Tibial artery (tissue), 4 donors: Measurements from ENCODE around the gene CDK4.
A peak's percentile ranks its signal among the peaks of the same experiment; 100 is the strongest.

Experiments
- DNase-seq, 2 donors: peaks; one replicate each; pipeline ENCODE4 v3.0.0-alpha.2; 2019
- H3K27ac ChIP-seq, 2 donors: fragments of 200-600 bp; sonication (generic) in 1 of 2; 1 replicate in 1 of 2; 2 replicates in 1 of 2; pipeline ENCODE4 v1.5.1; 2018 to 2019; ENCODE audit warnings: mild to moderate bottlenecking in 1 of 2
- H3K27me3 ChIP-seq, 2 donors: fragments of 200-600 bp; sonication (generic) in 1 of 2; one replicate each; pipeline versions ENCODE4 v1.5.1 to v1.6.0; 2016 to 2019
- H3K36me3 ChIP-seq, 3 donors: fragments of 200-600 bp; sonication (generic) in 2 of 3; one replicate each; pipeline ENCODE4 v1.5.1; 2016 to 2019; ENCODE audit warnings: mild to moderate bottlenecking in 2 of 3
- H3K4me1 ChIP-seq, 4 donors: fragments of 200-600 bp; sonication (generic) in 2 of 4; 1 replicate in 3 of 4; 2 replicates in 1 of 4; pipeline ENCODE4 v1.5.1; 2016 to 2019
- H3K4me3 ChIP-seq, 2 donors: fragments of 200-600 bp; sonication (generic) in 1 of 2; 1 replicate in 1 of 2; 2 replicates in 1 of 2; pipeline ENCODE4 v1.5.1; 2018 to 2019; ENCODE audit warnings: mild to moderate bottlenecking in 2 of 2
- H3K9me3 ChIP-seq, 3 donors: fragments of 200-600 bp; sonication (generic) in 1 of 3; one replicate each; pipeline ENCODE4 v1.5.1; 2016 to 2019
- CTCF ChIP-seq, 2 experiments: fragments of 200-600 bp in 1 of 2; fragments of 450-650 bp in 1 of 2; IDR thresholded peaks; one replicate each; pipeline ENCODE4 v1.5.1; 2017 to 2019; ENCODE audit warnings: antibody characterized with exemption in 2 of 2, mild to moderate bottlenecking in 1 of 2, moderate library complexity in 1 of 2
- intact Hi-C: fragments of 100-400 bp; cut with DNase I; formaldehyde crosslinking; loops from one replicate; pipeline ENCODE4 v1.15.0; 2023; ENCODE audit warnings: low total_unique reads

The CDK4 gene

DNA sequence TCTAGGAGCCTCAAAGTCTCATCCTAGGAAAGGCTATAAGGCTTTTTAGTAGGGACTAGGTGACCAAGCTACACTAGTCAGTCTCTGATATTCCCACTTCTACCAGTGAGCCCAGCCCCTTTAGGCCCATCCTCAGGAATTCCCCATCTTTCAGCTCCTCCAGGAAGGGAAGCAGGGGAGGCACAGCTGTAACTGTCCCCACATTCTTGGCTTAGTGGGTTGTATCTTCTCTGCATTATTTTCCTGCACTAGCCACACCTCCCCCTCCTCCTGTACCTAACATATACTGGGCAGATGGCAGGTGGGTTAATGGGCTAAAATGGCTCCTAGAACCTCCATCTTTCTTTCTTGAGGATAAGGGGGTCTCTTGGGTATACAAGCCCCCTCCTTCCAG is 15.2 kb upstream of the CDK4 start:
- peaks cover 0 to 44% (median 39%) of the 10 kb centered on the region in 4 donors for H3K4me1 ChIP-seq
- H3K4me3 ChIP-seq = peak overlapping the region in 1 of 2 donors; percentile 50
- intact Hi-C loops = no loop called here
- no peaks in the 10 kb centered on the region for H3K9me3 ChIP-seq
- DNase-seq = no peak
- TF ChIP-seq CTCF (IDR thresholded peaks at IDR 0.05) = no peak
- H3K36me3 ChIP-seq = peaks cover 0 to 17% (median 12%) of the 10 kb centered on the region in 3 donors
- H3K27me3 ChIP-seq = peaks cover 0 to 39% of the 10 kb centered on the region in 2 donors
- H3K27ac ChIP-seq = no peak overlapping the region

DNA sequence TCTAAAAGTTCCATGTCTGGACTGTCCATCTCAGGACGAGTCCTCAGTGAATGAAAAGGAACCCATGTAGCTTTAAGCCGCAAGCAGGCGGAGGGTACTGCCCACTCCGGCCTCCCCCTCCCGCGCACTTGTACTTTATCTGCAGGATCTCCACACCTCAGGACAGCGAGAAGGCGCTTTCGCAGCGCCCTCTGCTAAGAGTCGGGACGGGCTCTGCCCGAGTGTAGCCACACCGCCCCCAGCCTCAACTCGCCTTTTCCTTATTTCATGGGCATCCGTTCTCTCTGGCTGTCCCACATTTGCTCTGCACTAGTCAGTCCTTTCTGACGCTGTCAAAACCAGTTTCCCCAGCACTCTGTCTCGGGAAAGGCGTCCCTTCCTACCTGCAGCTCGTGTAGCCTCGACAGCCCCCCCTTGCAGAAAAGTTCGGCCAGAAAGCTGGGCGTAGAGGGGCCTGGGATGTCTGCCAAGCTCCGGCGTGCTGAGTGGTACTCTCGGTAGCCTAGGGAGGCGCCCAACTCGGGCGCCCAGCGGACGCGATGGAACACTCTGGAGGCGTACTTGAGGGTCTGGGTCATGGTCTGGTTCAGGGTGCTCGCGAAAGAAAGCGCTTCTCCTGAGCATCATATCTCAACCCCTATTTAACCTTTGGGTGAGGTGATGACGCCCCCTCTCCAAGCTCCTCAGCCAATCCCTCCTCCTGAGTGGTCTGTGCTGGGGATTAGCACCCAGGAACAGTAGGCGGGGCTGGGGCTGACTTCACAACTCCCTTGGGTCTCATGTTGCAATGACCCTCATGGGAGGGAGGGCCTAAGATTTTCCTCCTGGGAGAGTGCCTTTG is 14.6 kb upstream of the CDK4 start, which contains the start of gene CYP27B1:
CYP27B1 (minus strand) TSS at position 615 of the 841 bp plus-strand sequence; CDS start at position 578, 37 bp downstream.
- Histone ChIP-seq H3K27me3 (peaks cover 0 to 45% of the 10 kb centered on the region in 2 donors), H3K4me3 (peak within 1 kb of the TSS; percentile 26 to 50), H3K36me3 (peaks cover 0 to 17% (median 12%) of the 10 kb centered on the region in 3 donors), H3K9me3 (no peaks in the 10 kb centered on the region), H3K27ac (no peak within 1 kb of the TSS), H3K4me1 (peaks cover 0 to 43% (median 38%) of the 10 kb centered on the region in 4 donors)
- intact Hi-C loops = no loop called here
- peak in 1 of 2 donors; percentile 70 for DNase-seq
- no peak for TF ChIP-seq CTCF (IDR thresholded peaks at IDR 0.05)

DNA sequence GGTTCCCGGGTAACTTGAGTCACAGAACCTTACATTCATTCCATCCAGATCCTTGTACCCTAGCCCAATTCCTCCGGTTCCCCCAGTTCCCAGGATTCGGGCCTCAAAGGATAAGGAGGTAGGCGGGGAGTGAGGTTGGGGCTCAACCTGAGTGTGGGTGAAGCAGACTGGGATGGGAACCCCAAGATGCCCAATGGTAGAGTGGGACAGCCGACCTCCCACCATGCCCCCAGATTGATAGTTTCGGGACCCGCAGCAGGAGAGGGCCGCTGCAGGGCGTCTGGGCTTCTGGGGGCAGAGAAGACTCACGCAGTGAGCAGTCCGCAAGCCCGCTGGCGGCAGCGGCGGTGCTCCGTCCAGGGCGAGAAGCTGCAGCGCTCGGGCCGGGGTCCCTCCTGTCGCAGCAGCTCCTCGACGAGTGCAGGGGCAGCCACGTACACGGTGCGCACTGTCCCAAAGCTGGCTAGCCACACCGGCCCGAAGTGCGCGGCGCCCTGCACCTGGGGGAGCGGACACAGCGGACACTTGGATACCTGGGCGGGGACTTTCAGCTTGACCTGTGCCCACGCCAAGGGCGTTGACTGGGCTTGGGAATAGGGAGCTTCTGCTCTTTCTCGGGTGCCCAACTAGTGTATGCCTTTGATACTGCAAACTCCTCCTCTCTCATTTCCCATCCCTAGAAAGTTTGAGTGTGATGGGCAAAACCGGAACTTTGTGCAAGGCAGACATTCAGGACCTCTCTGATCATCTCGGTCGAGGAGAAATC is 13.8 kb upstream of the CDK4 start:
- H3K4me3 ChIP-seq = peak overlapping the region; percentile 26 to 50
- no peaks in the 10 kb centered on the region for H3K9me3 ChIP-seq
- intact Hi-C loops = no loop called here
- H3K36me3 ChIP-seq = peaks cover 0 to 17% (median 12%) of the 10 kb centered on the region in 3 donors
- H3K27ac ChIP-seq = no peak overlapping the region
- H3K27me3 ChIP-seq = peaks cover 0 to 48% of the 10 kb centered on the region in 2 donors
- peak in 1 of 2 donors; percentile 62 for DNase-seq
- TF ChIP-seq CTCF (IDR thresholded peaks at IDR 0.05) = no peak
- H3K4me1 ChIP-seq = peaks cover 0 to 35% (median 31%) of the 10 kb centered on the region in 4 donors

DNA sequence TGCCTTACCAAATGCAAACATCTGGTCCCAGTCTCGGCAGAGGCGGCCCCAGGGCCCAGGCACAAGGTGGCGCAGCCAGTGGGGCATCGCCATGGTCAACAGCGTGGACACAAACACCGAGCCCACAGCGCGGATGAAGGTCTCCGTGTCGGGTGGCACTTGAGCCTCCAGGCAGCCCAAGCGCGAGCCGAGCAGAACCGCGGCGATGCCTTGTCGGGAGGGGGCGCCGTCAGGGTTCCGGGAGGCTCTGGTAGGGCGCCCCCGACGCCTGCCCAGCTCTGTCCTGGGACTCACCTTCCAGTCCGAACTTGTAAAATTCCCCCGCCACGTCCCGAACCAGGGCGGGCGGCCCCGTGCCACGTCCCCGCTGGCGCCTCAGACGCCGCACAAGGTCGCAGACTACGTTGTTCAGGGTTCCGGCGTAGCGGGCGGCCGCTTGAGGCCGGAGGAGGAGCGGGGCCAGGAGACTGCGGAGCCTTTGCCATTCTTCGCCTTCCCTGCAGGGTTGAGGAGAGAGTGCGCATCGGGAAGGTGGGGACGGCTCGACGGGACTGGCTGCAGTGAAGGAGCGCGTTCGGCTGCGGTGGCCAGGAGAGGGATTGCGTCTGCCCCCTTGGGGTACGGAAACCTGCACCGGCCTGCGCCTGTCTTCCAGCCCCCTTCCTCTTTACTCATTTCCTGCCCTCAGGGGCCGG is 13.0 kb upstream of the CDK4 start:
- peaks cover 0 to 52% of the 10 kb centered on the region in 2 donors for H3K27me3 ChIP-seq
- intact Hi-C loops = no loop called here
- peaks cover 0 to 31% (median 29%) of the 10 kb centered on the region in 4 donors for H3K4me1 ChIP-seq
- peaks cover 0 to 17% (median 12%) of the 10 kb centered on the region in 3 donors for H3K36me3 ChIP-seq
- no peak for TF ChIP-seq CTCF (IDR thresholded peaks at IDR 0.05)
- peak in 1 of 2 donors; percentile 67 for DNase-seq
- H3K9me3 ChIP-seq = no peaks in the 10 kb centered on the region
- no peak overlapping the region for H3K27ac ChIP-seq
- peak overlapping the region; percentile 30 to 50 for H3K4me3 ChIP-seq

DNA sequence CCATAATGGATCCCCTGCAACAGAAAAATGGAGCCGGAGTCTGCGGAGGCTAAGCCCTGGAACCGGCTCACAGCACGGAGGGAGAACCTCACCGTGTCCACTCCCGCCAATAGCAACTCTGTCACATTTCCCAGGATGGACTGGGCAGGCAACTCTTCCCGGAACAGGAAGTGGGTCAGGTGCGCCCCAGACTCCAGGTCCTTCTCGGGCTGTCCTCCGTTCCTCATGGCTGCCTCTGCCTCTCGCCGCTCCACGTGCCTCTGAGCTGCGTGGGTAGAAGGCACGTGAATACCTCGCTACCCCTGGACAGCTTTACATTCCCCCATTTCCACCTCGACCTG is 12.5 kb upstream of the CDK4 start:
- DNase-seq = peak in 1 of 2 donors; percentile 61
- no peaks in the 10 kb centered on the region for H3K9me3 ChIP-seq
- H3K27ac ChIP-seq = no peak overlapping the region
- no peak for TF ChIP-seq CTCF (IDR thresholded peaks at IDR 0.05)
- peaks cover 0 to 31% (median 29%) of the 10 kb centered on the region in 4 donors for H3K4me1 ChIP-seq
- peak overlapping the region; percentile 30 to 50 for H3K4me3 ChIP-seq
- peaks cover 0 to 54% of the 10 kb centered on the region in 2 donors for H3K27me3 ChIP-seq
- intact Hi-C loops = no loop called here
- peaks cover 0 to 16% (median 11%) of the 10 kb centered on the region in 3 donors for H3K36me3 ChIP-seq
